Mesenchymal stem cell (in vitro differentiated cells and primary cell): ENCODE measurements around the gene ARHGEF3.

Experiments
- DNase-seq: peaks from one replicate; pipeline ENCODE4 v3.0.0-alpha.2; 2013
- H2AFZ ChIP-seq: one replicate; pipeline ENCODE4 v1.6.1; 2013; ENCODE audit warnings: low read depth, mild to moderate bottlenecking, control low read depth, inconsistent platforms, low read length, moderate library complexity
- H2AK5ac ChIP-seq: 2 replicates; pipeline ENCODE4 v1.6.1; 2013; ENCODE audit warnings: low read length, moderate library complexity, mild to moderate bottlenecking, inconsistent platforms; ENCODE audit not compliant: severe bottlenecking
- H2BK120ac ChIP-seq: one replicate; pipeline ENCODE4 v1.6.1; 2013; ENCODE audit warnings: low read depth, mild to moderate bottlenecking, inconsistent platforms, low read length, moderate library complexity
- H2BK12ac ChIP-seq, 2 experiments: one replicate each; pipeline ENCODE4 v1.6.1; 2013; ENCODE audit warnings: inconsistent platforms in 2 of 2, low read length in 2 of 2, mild to moderate bottlenecking in 2 of 2, moderate library complexity in 2 of 2, control low read depth in 1 of 2
- H2BK15ac ChIP-seq: one replicate; pipeline ENCODE4 v1.6.1; 2013; ENCODE audit warnings: mild to moderate bottlenecking, low read depth, inconsistent platforms; ENCODE audit not compliant: poor library complexity, severe bottlenecking
- H2BK5ac ChIP-seq: 2 replicates; pipeline ENCODE4 v1.6.1; 2013; ENCODE audit warnings: low read depth, mild to moderate bottlenecking, low read length, control low read depth, inconsistent platforms; ENCODE audit not compliant: poor library complexity, severe bottlenecking
- H3K14ac ChIP-seq, 2 experiments: one replicate each; pipeline ENCODE4 v1.6.1; 2013; ENCODE audit warnings: inconsistent platforms in 2 of 2, low read length in 2 of 2, control low read depth in 1 of 2, mild to moderate bottlenecking in 1 of 2, moderate library complexity in 1 of 2
- H3K18ac ChIP-seq, 2 experiments: one replicate each; pipeline ENCODE4 v1.6.1; 2013; ENCODE audit warnings: inconsistent platforms in 2 of 2, low read length in 2 of 2, control low read depth in 1 of 2, low read depth in 1 of 2, mild to moderate bottlenecking in 1 of 2
- H3K23ac ChIP-seq, 2 experiments: one replicate each; pipeline ENCODE4 v1.6.1; 2013; ENCODE audit warnings: inconsistent platforms in 2 of 2, low read length in 2 of 2, mild to moderate bottlenecking in 2 of 2, moderate library complexity in 2 of 2, control low read depth in 1 of 2
- H3K27ac ChIP-seq: 2 replicates; pipeline ENCODE4 v1.5.1; 2013; ENCODE audit warnings: mild to moderate bottlenecking, moderate library complexity, low read length, control low read depth, inconsistent platforms; ENCODE audit not compliant: poor library complexity, severe bottlenecking
- H3K27me3 ChIP-seq, 2 experiments: 2 replicates each; pipeline versions ENCODE4 v1.6.1 to v1.7.0; 2013; ENCODE audit warnings: low read length in 2 of 2, mild to moderate bottlenecking in 2 of 2, moderate library complexity in 2 of 2, control low read depth in 1 of 2, inconsistent platforms in 1 of 2; ENCODE audit not compliant: control insufficient read depth in 1 of 2, insufficient read depth in 1 of 2
- H3K36me3 ChIP-seq, 2 experiments: 2 replicates each; pipeline versions ENCODE4 v1.6.1 to v1.7.0; 2013; ENCODE audit warnings: low read length in 2 of 2, control low read depth in 1 of 2, inconsistent platforms in 1 of 2, low read depth in 1 of 2, mild to moderate bottlenecking in 1 of 2; ENCODE audit not compliant: insufficient read depth in 2 of 2, control insufficient read depth in 1 of 2
- H3K4ac ChIP-seq, 2 experiments: one replicate each; pipeline ENCODE4 v1.6.1; 2013; ENCODE audit warnings: inconsistent platforms in 2 of 2, low read length in 2 of 2, mild to moderate bottlenecking in 2 of 2, moderate library complexity in 2 of 2, control low read depth in 1 of 2, low read depth in 1 of 2
- H3K4me1 ChIP-seq: 2 replicates; pipeline ENCODE4 v1.6.1; 2013; ENCODE audit warnings: low read depth, low read length, control low read depth; ENCODE audit not compliant: control insufficient read depth, insufficient read depth
- H3K4me2 ChIP-seq: 2 replicates; pipeline ENCODE4 v1.6.1; 2013; ENCODE audit warnings: low read length, mild to moderate bottlenecking, inconsistent platforms; ENCODE audit not compliant: poor library complexity, severe bottlenecking
- H3K4me3 ChIP-seq, 2 experiments: 2 replicates each; pipeline versions ENCODE4 v1.5.1 to v1.7.0; 2013; ENCODE audit warnings: low read length in 2 of 2, mild to moderate bottlenecking in 2 of 2, control low read depth in 1 of 2, low read depth in 1 of 2; ENCODE audit not compliant: insufficient read depth in 1 of 2
- H3K79me1 ChIP-seq: replicated peaks from 2 replicates; pipeline ENCODE4 v1.6.1; 2013; ENCODE audit warnings: mild to moderate bottlenecking, control low read depth, low read length, inconsistent platforms; ENCODE audit not compliant: poor library complexity, severe bottlenecking
- H3K9ac ChIP-seq: 2 replicates; pipeline ENCODE4 v1.7.0; 2013; ENCODE audit warnings: mild to moderate bottlenecking, low read length, moderate library complexity
- H3K9me3 ChIP-seq: 2 replicates; pipeline ENCODE4 v1.7.0; 2013; ENCODE audit warnings: mild to moderate bottlenecking, low read length; ENCODE audit not compliant: control insufficient read depth
- H4K8ac ChIP-seq: one replicate; pipeline ENCODE4 v1.6.1; 2013; ENCODE audit warnings: inconsistent platforms, mild to moderate bottlenecking, low read length, moderate library complexity
- H4K91ac ChIP-seq: one replicate; pipeline ENCODE4 v1.6.1; 2013; ENCODE audit warnings: mild to moderate bottlenecking, low read length, inconsistent platforms
- WGBS: methylation state at CpG from one replicate; pipeline ENCODE4 v1.1.7; 2013; ENCODE audit warnings: mixed read lengths; 5-methylcytosine and 5-hydroxymethylcytosine counted together

Gene ARHGEF3

DNA sequence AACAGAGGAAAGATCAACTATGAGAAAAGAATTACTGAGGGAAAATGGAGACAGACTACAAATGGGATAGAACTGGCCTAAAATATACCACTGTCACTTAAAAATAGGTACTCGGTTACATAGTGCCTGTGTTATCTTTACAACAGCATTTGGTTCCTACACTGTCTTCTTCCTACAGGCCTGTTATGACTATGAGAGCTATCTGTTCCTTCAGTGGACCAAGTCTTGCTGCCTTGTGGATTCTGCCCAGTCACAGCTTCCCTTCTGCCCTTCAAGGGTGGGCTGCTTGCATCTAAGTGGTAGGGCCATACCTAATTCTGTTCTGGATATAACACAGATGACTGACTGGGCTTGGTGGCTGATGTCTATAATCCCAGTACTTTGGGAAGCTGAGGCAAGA is 13.8 kb upstream of the ARHGEF3 start:
- H2AK5ac ChIP-seq, result no peak overlapping the region
- no peak overlapping the region for H4K8ac ChIP-seq
- no peak overlapping the region for H3K27ac ChIP-seq
- no peak overlapping the region for H2BK120ac ChIP-seq
- H3K4me2 ChIP-seq, result no peak overlapping the region
- H3K9ac ChIP-seq, result no peak overlapping the region
- no peak overlapping the region for H2BK15ac ChIP-seq
- no peaks in the 10 kb centered on the region for H3K9me3 ChIP-seq
- H2BK12ac ChIP-seq, result no peak overlapping the region
- 100% methylated on average over 1 of the region's 1 CpG for WGBS
- no peak overlapping the region for H4K91ac ChIP-seq
- H3K36me3 ChIP-seq, result no peaks in the 10 kb centered on the region
- peaks cover 0 to 36% of the 10 kb centered on the region in 2 experiments for H3K27me3 ChIP-seq
- no peaks in the 10 kb centered on the region for H3K79me1 ChIP-seq
- no peak overlapping the region for H3K18ac ChIP-seq
- no peak overlapping the region for H3K14ac ChIP-seq
- H2AFZ ChIP-seq, result no peak overlapping the region
- H3K23ac ChIP-seq, result no peak overlapping the region
- no peak overlapping the region for H3K4me3 ChIP-seq
- H3K4ac ChIP-seq, result no peak overlapping the region
- DNase-seq, result no peak
- no peaks in the 10 kb centered on the region for H3K4me1 ChIP-seq
- H2BK5ac ChIP-seq, result no peak overlapping the region

- H3K18ac ChIP-seq, result no peak overlapping the region
- H2BK12ac ChIP-seq, result no peak overlapping the region
- no peak overlapping the region for H2BK120ac ChIP-seq
- no peak overlapping the region for H3K4me2 ChIP-seq
- no peak overlapping the region for H3K4ac ChIP-seq
- no peak overlapping the region for H2AK5ac ChIP-seq
- H3K27ac ChIP-seq, result no peak overlapping the region
- H2AFZ ChIP-seq, result no peak overlapping the region
- no peak overlapping the region for H4K91ac ChIP-seq
- peak overlapping the region; percentile 62 for H3K9ac ChIP-seq
- no peak for DNase-seq
- WGBS, result 59% methylated on average over 1 of the region's 1 CpG
- H3K27me3 ChIP-seq, result peaks cover 0 to 35% of the 10 kb centered on the region in 2 experiments
- H3K79me1 ChIP-seq, result no peaks in the 10 kb centered on the region
- no peak overlapping the region for H4K8ac ChIP-seq
- H3K4me3 ChIP-seq, result no peak overlapping the region
- no peaks in the 10 kb centered on the region for H3K4me1 ChIP-seq
- H3K9me3 ChIP-seq, result no peaks in the 10 kb centered on the region
- H3K36me3 ChIP-seq, result no peaks in the 10 kb centered on the region
- no peak overlapping the region for H3K14ac ChIP-seq
- H2BK15ac ChIP-seq, result no peak overlapping the region
- no peak overlapping the region for H3K23ac ChIP-seq
- H2BK5ac ChIP-seq, result no peak overlapping the region
Measured at GRCh38 chr3:56813653-56813960, 11.9 kb upstream of the ARHGEF3 start.

- H3K4me1 ChIP-seq, result no peaks in the 10 kb centered on the region
- no peak for DNase-seq
- no peak overlapping the region for H3K23ac ChIP-seq
- H2AK5ac ChIP-seq, result no peak overlapping the region
- H2AFZ ChIP-seq, result no peak overlapping the region
- no peaks in the 10 kb centered on the region for H3K9me3 ChIP-seq
- H3K79me1 ChIP-seq, result no peaks in the 10 kb centered on the region
- peak overlapping the region; percentile 62 for H3K9ac ChIP-seq
- WGBS, result no CpG with 5 or more reads among the region's 2 CpGs
- H3K4ac ChIP-seq, result no peak overlapping the region
- H3K4me3 ChIP-seq, result no peak overlapping the region
- no peak overlapping the region for H3K27ac ChIP-seq
- no peak overlapping the region for H2BK120ac ChIP-seq
- H3K4me2 ChIP-seq, result no peak overlapping the region
- peaks cover 0 to 29% of the 10 kb centered on the region in 2 experiments for H3K27me3 ChIP-seq
- no peak overlapping the region for H3K14ac ChIP-seq
- H3K18ac ChIP-seq, result no peak overlapping the region
- H2BK5ac ChIP-seq, result no peak overlapping the region
- H2BK15ac ChIP-seq, result no peak overlapping the region
- H2BK12ac ChIP-seq, result no peak overlapping the region
- H4K91ac ChIP-seq, result no peak overlapping the region
- H4K8ac ChIP-seq, result no peak overlapping the region
- no peaks in the 10 kb centered on the region for H3K36me3 ChIP-seq
Measured at GRCh38 chr3:56812754-56813652, 11.3 kb upstream of the ARHGEF3 start.

DNA sequence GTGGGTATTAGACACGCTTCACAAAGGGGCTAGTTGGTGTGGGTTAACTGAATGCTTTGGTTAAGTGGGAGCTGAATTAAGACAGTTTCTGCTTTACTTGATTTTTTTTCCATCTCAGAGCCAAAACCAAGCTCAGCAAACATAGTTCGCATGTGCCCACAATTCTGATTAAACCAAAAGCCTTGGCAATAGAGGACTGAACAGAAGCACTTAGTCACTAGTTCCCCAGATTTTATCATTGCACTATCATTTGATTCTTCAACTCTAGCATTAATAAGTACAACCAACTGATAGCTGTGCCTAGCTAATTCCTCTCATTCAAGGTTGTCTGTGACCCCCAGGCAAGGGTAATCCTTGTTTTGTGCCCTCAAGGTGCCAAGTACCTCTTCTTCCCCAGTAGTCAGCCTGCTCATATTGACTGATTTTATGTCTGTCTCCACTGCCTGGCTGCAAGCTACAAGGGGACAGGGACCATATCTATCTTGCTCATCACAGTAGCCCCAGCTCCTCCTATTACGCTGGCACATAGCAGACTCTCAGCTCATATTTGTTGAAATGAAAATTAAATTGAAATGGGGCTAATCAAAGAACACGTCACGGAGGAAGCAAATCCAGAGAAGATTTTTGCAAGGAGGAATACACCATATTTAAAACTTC is 9.9 kb upstream of the ARHGEF3 start:
- Histone ChIP-seq H3K9ac (no peak overlapping the region), H2BK12ac (no peak overlapping the region), H4K91ac (no peak overlapping the region), H3K4ac (no peak overlapping the region), H3K27me3 (peaks cover 0 to 23% of the 10 kb centered on the region in 2 experiments), H3K4me3 (no peak overlapping the region), H2BK120ac (no peak overlapping the region), H2AFZ (no peak overlapping the region), H3K18ac (no peak overlapping the region), H3K79me1 (no peaks in the 10 kb centered on the region), H3K27ac (no peak overlapping the region), H3K36me3 (no peaks in the 10 kb centered on the region), H2BK5ac (no peak overlapping the region), H2AK5ac (no peak overlapping the region), H3K9me3 (no peaks in the 10 kb centered on the region), H3K14ac (no peak overlapping the region), H3K23ac (no peak overlapping the region), H3K4me1 (no peaks in the 10 kb centered on the region), H4K8ac (no peak overlapping the region), H2BK15ac (no peak overlapping the region), H3K4me2 (no peak overlapping the region)
- 92% methylated on average over 5 of the region's 5 CpGs for WGBS
- no peak for DNase-seq
